ENCODE measurements around the gene PKLR. TPM values are rescaled to one million over a fixed set of nuclear protein-coding genes. Genes with fewer than 3 reads are reported as not detected.
"Not testable (repeated sequence)": the region's sequence is repeated elsewhere in the genome, so short reads cannot be mapped to it uniquely, and the experiment has no call there.

The PKLR gene
- total and polyA plus RNA-seq, 2 donors (not counting 3 experiments of a cell fraction or from before 2014, with no cell fraction given) = not detected

GRCh38 chr1:155329980-155330598, 28.9 kb upstream of the PKLR start:
- Histone ChIP-seq H3K9me3 (replicated peaks; ENCODE audit: control insufficient read depth, insufficient read depth, low read length) (no peaks in the 10 kb centered on the region), H2AFZ (ENCODE audit: low read depth, low read length) (no peak overlapping the region), H3K36me3 (ENCODE audit: control insufficient read depth in 2 of 2, extremely low read depth in 1 of 2, insufficient read depth in 2 of 2, low read length in 2 of 2) (peaks cover 5 to 21% of the 10 kb centered on the region in 2 experiments), H3K79me2 (ENCODE audit: control insufficient read depth, insufficient read depth, low read length) (no peaks in the 10 kb centered on the region), H3K4me1 (ENCODE audit: control insufficient read depth, extremely low read depth, insufficient read depth, low read length) (peaks cover 7% of the 10 kb centered on the region), H3K4me2 (ENCODE audit: insufficient read depth, low read length) (no peak overlapping the region), H4K20me1 (replicated peaks; ENCODE audit: control insufficient read depth, extremely low read depth, insufficient read depth, low read length) (no peaks in the 10 kb centered on the region), H3K9me1 (replicated peaks; ENCODE audit: control insufficient read depth, extremely low read depth, insufficient read depth, low read length) (no peaks in the 10 kb centered on the region), H3K9ac (replicated peaks; ENCODE audit: extremely low read depth, insufficient read depth, low read length) (no peak overlapping the region), H3K27ac (ENCODE audit: insufficient read depth, low read depth, low read length) (no peak overlapping the region), H3K4me3 (replicated peaks in 1 of 3; ENCODE audit: insufficient read depth in 1 of 3, low read depth in 1 of 3, low read length in 3 of 3) (no peak overlapping the region), H3K27me3 (ENCODE audit: control insufficient read depth in 2 of 2, insufficient read depth in 2 of 2, low read length in 2 of 2) (no peaks in the 10 kb centered on the region)
- POLR2A ChIA-PET = interaction anchor here (0.7 kb wide), 1 partner anchor 10 kb away, joined by 10 read pairs; the partner anchor contains the start of gene RUSC1
- dilution Hi-C loops (cut with MboI; ENCODE audit: extremely low pct_ligation_motif_present, low sequenced_read_pairs) = no loop called here
- CTCF ChIA-PET = no interaction called here
- no peak for DNase-seq (ENCODE audit: low read depth, low spot score)
- intact Hi-C loops (cut with micrococcal nuclease) = no loop called here
- no peak for TF ChIP-seq EZH2 (IDR thresholded peaks at IDR 0.05; ENCODE audit: borderline replicate concordance, low read depth, low read length, severe bottlenecking)
- TF ChIP-seq MYC (IDR thresholded peaks at IDR 0.05; ENCODE audit: low read depth, low read length) = no peak
- no peak for TF ChIP-seq POLR2AphosphoS5 (IDR thresholded peaks at IDR 0.05; ENCODE audit: insufficient read depth, low read depth, low read length)
- no peak for TF ChIP-seq JUN (IDR thresholded peaks at IDR 0.05; ENCODE audit: borderline replicate concordance, insufficient read depth, insufficient read length, low read depth)
- no peak for TF ChIP-seq POLR2A (IDR thresholded peaks at IDR 0.05; ENCODE audit: low read depth, low read length)
- TF ChIP-seq, protein P1, sequence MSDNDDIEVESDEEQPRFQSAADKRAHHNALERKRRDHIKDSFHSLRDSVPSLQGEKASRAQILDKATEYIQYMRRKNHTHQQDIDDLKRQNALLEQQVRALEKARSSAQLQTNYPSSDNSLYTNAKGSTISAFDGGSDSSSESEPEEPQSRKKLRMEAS (IDR thresholded peaks at IDR 0.05; ENCODE audit: insufficient read depth, insufficient read length) = no peak
- TF ChIP-seq CTCF (IDR thresholded peaks at IDR 0.05; ENCODE audit: extremely low read depth in 1 of 2, insufficient read depth in 1 of 2, low read depth in 1 of 2, low read length in 2 of 2) = no peak
- TF ChIP-seq FOS (IDR thresholded peaks at IDR 0.05; ENCODE audit: borderline replicate concordance, insufficient read depth, low read length) = no peak
- no peak for TF ChIP-seq GATA2 (IDR thresholded peaks at IDR 0.05; ENCODE audit: insufficient read depth, insufficient read length, low read depth, low read length)
- no TSS peak for BruUV-seq (replicated peaks)
- FAIRE-seq = no peak

DNA sequence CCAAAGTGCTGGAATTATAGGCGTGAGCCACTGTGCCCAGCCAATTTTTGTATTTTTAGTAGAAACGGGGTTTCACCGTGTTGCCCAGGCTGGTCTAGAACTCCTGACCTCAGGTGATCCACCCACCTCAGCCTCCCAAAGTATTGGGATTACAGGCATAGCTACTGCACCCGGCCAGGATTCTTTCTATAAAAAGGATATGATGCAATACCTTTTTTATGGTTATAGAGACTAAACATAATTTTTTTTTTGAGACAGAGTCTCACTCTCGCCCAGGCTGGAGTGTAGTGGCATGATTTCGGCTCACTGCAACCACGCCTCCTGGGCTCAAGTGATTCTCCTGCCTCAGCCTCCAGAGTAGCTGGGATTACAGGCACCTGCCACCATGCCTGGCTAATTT, 27.6 kb upstream of the PKLR start:
- H3K4me3 ChIP-seq (replicated peaks in 1 of 3; ENCODE audit: insufficient read depth in 1 of 3, low read depth in 1 of 3, low read length in 3 of 3); H4K20me1 ChIP-seq (replicated peaks; ENCODE audit: control insufficient read depth, extremely low read depth, insufficient read depth, low read length); dilution Hi-C loops (cut with MboI; ENCODE audit: extremely low pct_ligation_motif_present, low sequenced_read_pairs); H3K9me1 ChIP-seq (replicated peaks; ENCODE audit: control insufficient read depth, extremely low read depth, insufficient read depth, low read length); H3K9me3 ChIP-seq (replicated peaks; ENCODE audit: control insufficient read depth, insufficient read depth, low read length); H2AFZ ChIP-seq (ENCODE audit: low read depth, low read length); DNase-seq (ENCODE audit: low read depth, low spot score); H3K27me3 ChIP-seq (ENCODE audit: control insufficient read depth in 2 of 2, insufficient read depth in 2 of 2, low read length in 2 of 2); H3K9ac ChIP-seq (replicated peaks; ENCODE audit: extremely low read depth, insufficient read depth, low read length); H3K27ac ChIP-seq (ENCODE audit: insufficient read depth, low read depth, low read length); intact Hi-C loops (cut with micrococcal nuclease); FAIRE-seq; H3K4me2 ChIP-seq (ENCODE audit: insufficient read depth, low read length); H3K4me1 ChIP-seq (ENCODE audit: control insufficient read depth, extremely low read depth, insufficient read depth, low read length); BruUV-seq (replicated peaks); H3K79me2 ChIP-seq (ENCODE audit: control insufficient read depth, insufficient read depth, low read length): not testable (repeated sequence)
- POLR2A ChIA-PET = interaction anchor here (1.3 kb wide), 1 partner anchor 10 kb away, joined by 5 read pairs; no protein-coding TSS in a partner anchor
- H3K36me3 ChIP-seq (ENCODE audit: control insufficient read depth in 2 of 2, extremely low read depth in 1 of 2, insufficient read depth in 2 of 2, low read length in 2 of 2) = peaks cover 2 to 21% of the 10 kb centered on the region in 2 experiments
- CTCF ChIA-PET = interaction anchor here (1.0 kb wide), 1 partner anchor 78 kb away, joined by 3 read pairs; no protein-coding TSS in a partner anchor
